GM10248 (cell line): Measurements from ENCODE around the gene DUSP11.
"Not testable (repeated sequence)": the region's sequence is repeated elsewhere in the genome, so short reads cannot be mapped to it uniquely, and the experiment has no call there.

Experiments used
- CTCF ChIA-PET: fragments of 300-600 bp; sonication (Branson Sonifier 250); formaldehyde crosslinking; extraction: SDS; loops from one replicate; lab custom pipeline; 2021; ENCODE audit warnings: antibody characterized with exemption; lab: Yijun Ruan, JAX
- POLR2A ChIA-PET: fragments of 350-650 bp; sonication (Branson Sonifier 250); formaldehyde crosslinking; extraction: SDS; loops from one replicate; lab custom pipeline; 2020; ENCODE audit warnings: antibody characterized with exemption; lab: Yijun Ruan, JAX
- DNase-seq: peaks from one replicate; pipeline ENCODE4 v3.0.0; 2012; ENCODE audit errors: extremely low spot score
- TF ChIP-seq, protein P1 (sequence below): IDR thresholded peaks from 2 replicates; pipeline ENCODE4 v1.5.1; 2012; ENCODE audit warnings: mild to moderate bottlenecking, low read depth; ENCODE audit errors: extremely low read depth, missing control alignments, control extremely low read depth

Gene DUSP11

DNA sequence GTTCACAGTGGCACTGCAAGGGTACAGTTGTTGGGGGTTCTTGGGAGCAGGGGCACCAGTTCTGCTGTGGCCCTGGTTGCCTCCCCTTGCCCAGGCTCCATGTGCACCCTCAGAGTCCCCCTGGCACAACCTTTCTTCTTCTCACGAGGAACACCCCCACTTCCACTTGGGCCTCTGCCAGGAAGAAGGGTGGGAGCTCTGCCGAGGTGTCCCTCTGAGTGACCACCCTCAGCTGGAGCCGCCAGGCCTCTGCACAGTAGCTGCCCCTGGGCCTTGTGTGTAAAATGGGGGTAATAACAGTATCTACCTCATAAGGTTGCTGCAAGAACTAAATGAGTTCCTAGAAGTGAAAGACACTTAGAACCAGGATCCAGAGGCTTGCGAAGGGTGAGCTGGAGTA, 51.2 kb downstream of the DUSP11 start:
- DNase-seq = no peak
- ChIA-PET CTCF (no interaction called here), POLR2A (interaction anchor here (1.0 kb wide), 1 partner anchor 9 kb away, joined by 3 read pairs; the partner anchor contains the start of gene TPRKB)
- TF ChIP-seq, protein P1, sequence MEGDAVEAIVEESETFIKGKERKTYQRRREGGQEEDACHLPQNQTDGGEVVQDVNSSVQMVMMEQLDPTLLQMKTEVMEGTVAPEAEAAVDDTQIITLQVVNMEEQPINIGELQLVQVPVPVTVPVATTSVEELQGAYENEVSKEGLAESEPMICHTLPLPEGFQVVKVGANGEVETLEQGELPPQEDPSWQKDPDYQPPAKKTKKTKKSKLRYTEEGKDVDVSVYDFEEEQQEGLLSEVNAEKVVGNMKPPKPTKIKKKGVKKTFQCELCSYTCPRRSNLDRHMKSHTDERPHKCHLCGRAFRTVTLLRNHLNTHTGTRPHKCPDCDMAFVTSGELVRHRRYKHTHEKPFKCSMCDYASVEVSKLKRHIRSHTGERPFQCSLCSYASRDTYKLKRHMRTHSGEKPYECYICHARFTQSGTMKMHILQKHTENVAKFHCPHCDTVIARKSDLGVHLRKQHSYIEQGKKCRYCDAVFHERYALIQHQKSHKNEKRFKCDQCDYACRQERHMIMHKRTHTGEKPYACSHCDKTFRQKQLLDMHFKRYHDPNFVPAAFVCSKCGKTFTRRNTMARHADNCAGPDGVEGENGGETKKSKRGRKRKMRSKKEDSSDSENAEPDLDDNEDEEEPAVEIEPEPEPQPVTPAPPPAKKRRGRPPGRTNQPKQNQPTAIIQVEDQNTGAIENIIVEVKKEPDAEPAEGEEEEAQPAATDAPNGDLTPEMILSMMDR = no peak

DNA sequence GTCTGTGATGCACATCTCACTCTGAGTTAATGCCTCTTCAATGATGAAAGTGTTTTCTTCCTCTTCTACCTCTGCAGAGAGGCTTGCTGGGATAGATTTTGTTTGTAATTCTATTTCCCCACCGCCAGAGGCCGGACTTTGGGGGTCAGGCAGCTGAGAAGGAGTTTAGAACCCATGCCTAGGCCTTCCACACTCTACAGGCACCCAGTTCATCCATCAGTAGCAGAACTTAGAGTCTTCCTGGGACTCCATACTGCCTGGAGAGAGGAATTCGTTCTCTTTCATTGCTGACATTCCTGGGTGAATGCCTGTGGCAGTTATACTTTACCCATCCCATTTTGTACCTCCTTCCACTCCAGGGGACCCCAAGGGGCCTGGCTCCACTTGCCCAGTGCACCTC, 51.9 kb downstream of the DUSP11 start:
- POLR2A ChIA-PET = no interaction called here
- DNase-seq = no peak
- CTCF ChIA-PET = no interaction called here
- TF ChIP-seq, protein P1 = no peak

DNA sequence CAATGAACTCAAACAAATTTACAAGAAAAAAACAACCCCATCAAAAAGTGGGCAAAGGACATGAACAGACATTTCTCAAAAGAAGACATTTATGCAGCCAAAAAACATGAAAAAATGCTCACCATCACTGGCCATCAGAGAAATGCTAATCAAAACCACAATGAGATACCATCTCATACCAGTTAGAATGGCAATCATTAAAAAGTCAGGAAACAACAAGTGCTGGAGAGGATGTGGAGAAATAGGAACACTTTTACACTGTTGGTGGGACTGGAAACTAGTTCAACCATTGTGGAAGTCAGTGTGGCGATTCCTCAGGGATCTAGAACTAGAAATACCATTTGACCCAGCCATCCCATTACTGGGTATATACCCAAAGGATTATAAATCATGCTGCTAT, 53.2 kb downstream of the DUSP11 start:
- POLR2A ChIA-PET, CTCF ChIA-PET, DNase-seq: not testable (repeated sequence)

DNA sequence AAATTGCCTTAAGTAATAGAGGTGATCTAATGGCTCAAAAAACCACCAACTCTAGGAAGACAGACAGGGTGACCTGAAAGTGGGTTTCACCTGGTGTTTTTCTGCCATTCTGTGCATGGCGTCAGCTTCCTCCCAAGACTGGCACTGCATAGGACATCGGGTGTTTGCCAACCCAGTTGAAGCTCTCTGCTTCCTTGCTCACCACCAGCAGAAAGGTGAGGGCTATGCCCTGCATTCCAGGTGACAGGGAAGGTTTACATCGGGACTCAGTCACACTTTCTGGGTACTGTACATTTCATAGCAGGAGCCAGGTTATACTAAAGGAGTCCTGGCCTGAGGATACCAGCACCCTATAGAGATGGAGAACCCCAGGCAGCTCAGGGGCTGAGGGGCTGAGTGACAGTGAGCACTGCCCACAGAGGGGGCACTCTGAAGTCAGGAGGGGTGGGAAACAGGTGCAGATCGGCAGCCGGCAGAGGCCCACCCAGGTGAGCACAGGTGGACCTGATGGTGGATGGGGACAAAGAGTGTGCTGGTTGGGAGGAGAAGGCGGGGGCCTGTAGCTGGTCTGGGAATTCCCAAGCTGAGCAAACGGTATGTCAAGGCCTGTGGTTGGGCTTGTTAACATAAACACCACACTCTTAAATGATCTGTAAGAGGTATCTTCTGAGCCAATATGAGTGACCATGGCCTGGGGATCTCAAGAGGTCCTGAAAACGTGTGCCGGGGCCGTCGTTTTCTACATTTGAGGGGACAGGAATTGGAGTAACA, 60.9 kb downstream of the DUSP11 start:
- ChIA-PET CTCF (no interaction called here), POLR2A (no interaction called here)
- TF ChIP-seq, protein P1 = no peak
- no peak for DNase-seq

DNA sequence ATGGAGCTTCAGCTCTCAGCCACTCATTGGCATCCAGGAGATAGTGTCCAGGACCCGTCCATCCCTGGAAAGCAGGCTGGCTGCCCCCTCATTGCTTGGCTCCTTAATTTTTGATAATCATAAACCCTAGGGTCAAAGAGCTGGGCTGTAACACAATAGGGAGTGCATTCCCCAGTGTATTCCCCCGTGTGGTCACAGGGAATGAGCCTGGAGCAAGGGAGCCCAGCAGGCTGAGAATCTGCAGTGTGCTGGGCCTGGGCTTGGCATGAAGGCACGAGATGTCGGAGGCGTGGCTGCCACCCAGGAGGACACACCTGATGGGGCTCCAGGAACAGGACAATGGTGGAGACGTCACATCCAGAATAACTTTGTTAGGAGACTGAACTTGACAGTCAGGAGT, 61.5 kb downstream of the DUSP11 start:
- no peak for DNase-seq
- TF ChIP-seq, protein P1 = no peak
- ChIA-PET CTCF (no interaction called here), POLR2A (no interaction called here)

DNA sequence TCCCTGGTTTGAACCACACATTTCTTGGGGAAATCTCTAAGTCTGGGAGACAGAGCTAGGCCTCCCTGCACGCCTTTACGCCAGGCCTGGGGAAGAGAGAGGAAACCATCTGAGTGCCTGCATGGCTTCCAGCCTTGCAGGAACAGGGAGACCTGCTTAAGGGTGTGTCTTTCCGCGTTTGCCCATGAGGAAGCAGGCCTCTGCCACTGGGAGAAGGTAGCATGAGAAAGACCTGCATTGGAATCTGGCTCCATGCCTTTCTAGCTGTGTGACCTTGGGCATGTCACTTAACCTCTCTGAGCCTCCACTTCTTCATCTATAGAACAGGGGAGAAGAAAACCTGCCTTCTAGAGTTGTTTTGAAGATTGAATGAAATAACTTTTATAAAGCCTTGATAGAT, 62.2 kb downstream of the DUSP11 start:
- POLR2A ChIA-PET, CTCF ChIA-PET, DNase-seq: not testable (repeated sequence)

DNA sequence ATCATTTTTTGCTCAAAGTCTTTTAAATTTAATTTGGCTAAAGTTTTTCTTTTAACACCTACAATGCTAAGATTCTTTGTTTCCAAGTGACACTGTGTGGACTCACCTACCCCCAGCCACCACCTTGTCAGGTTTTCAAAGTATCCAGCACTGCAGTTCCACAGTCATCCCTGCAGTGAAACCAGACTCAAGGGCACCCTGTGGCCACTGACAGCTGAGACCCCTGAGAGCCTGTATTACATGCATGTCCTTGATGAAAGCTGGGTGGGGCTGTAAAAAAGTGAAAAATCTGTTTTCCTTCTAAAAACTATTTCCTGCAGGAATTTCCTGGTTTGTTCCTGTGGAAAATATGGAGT, 62.7 kb downstream of the DUSP11 start:
- POLR2A ChIA-PET = no interaction called here
- no peak for DNase-seq
- TF ChIP-seq, protein P1 = no peak
- CTCF ChIA-PET = no interaction called here
